ENCODE data around the gene NINJ2. TPM values are rescaled to one million over a fixed set of nuclear protein-coding genes. Genes with fewer than 3 reads are reported as not detected.

Gene NINJ2
- total RNA-seq, 1 experiment from 2014 or later = 0.24 TPM

GRCh38 chr12:622416-622815 is 40.8 kb downstream of the NINJ2 start:
- Mint-ChIP-seq H3K36me3 (ENCODE audit: insufficient read depth in 1 of 3, low read depth in 3 of 3) (no peaks in the 10 kb centered on the region), H3K4me1 (peaks cover 22 to 26% of the 10 kb centered on the region in 2 experiments), H3K9me3 (no peaks in the 10 kb centered on the region; a peak in 1 of 5 replicates), H3K4me3 (no peak overlapping the region), H3K27me3 (ENCODE audit: low read depth) (peaks cover 30% of the 10 kb centered on the region), H3K27ac (no peak overlapping the region)
- no peaks in the 10 kb centered on the region; the same call in 1 of the 2 replicates for H3K27me3 ChIP-seq (ENCODE audit: insufficient read depth, low read length)
- no peaks in the 10 kb centered on the region for H4K20me1 ChIP-seq (ENCODE audit: control insufficient read depth, insufficient read depth, insufficient read length)
- H3K23me2 ChIP-seq (ENCODE audit: insufficient read length, low read depth, low read length, poor library complexity, severe bottlenecking) = no peaks in the 10 kb centered on the region
- no peaks in the 10 kb centered on the region for H3K9me3 ChIP-seq (ENCODE audit: control insufficient read depth, low read depth, low read length)
- no peak for DNase-seq
- no peak overlapping the region for H3K9ac ChIP-seq (ENCODE audit: extremely low read depth, insufficient read length, low read length)
- no peak overlapping the region for H4K5ac ChIP-seq (ENCODE audit: insufficient read length, low read depth, low read length)
- no CpG with 5 or more reads among the region's 3 CpGs for WGBS (ENCODE audit: extremely low coverage, insufficient read length, low lambda C conversion rate)
- TF ChIP-seq CTCF (conservative IDR thresholded peaks at IDR 0.05) = no peak
- H3K4me2 ChIP-seq (ENCODE audit: insufficient read depth, insufficient read length, low read length) = no peak overlapping the region
- no peak overlapping the region for H2AK5ac ChIP-seq (ENCODE audit: insufficient read length, low read length)
- H2BK5ac ChIP-seq (ENCODE audit: insufficient read length, low read length) = no peak overlapping the region
- no peak overlapping the region for H4K91ac ChIP-seq (ENCODE audit: insufficient read length, low read depth, low read length)
- H3K4me1 ChIP-seq (ENCODE audit: insufficient read depth, low read length) = peaks cover 5% of the 10 kb centered on the region; the same call in 1 of the 2 replicates
- no peak overlapping the region for H3K23ac ChIP-seq (ENCODE audit: insufficient read length, low read depth, low read length)
- no peak overlapping the region for H3K56ac ChIP-seq (ENCODE audit: insufficient read length, low read depth, low read length)
- no peak overlapping the region for H2BK15ac ChIP-seq (ENCODE audit: low read depth, low read length)
- no peak overlapping the region for H3K18ac ChIP-seq (ENCODE audit: insufficient read length, low read depth, low read length)
- H3T11ph ChIP-seq (ENCODE audit: low read length) = no peak overlapping the region
- H2BK20ac ChIP-seq (ENCODE audit: low read depth, low read length, poor library complexity, severe bottlenecking) = no peak overlapping the region
- no peak overlapping the region for H2AFZ ChIP-seq (ENCODE audit: low read length)
- H3K27ac ChIP-seq (ENCODE audit: insufficient read length, low read depth, low read length) = no peak overlapping the region
- no peak overlapping the region for H2BK120ac ChIP-seq (ENCODE audit: low read depth, low read length, poor library complexity, severe bottlenecking)
- H3K79me1 ChIP-seq (ENCODE audit: insufficient read depth, low read depth, low read length, poor library complexity, severe bottlenecking) = no peaks in the 10 kb centered on the region
- no peak overlapping the region for H4K8ac ChIP-seq (replicated peaks; ENCODE audit: insufficient read length, low read depth, low read length)
- no peaks in the 10 kb centered on the region for H3K79me2 ChIP-seq (ENCODE audit: insufficient read depth, low read length)
- H2BK12ac ChIP-seq (ENCODE audit: insufficient read length, low read depth, low read length) = no peak overlapping the region
- H3K4ac ChIP-seq (ENCODE audit: low read depth, low read length) = no peak overlapping the region
- H3K14ac ChIP-seq (ENCODE audit: insufficient read depth, low read length) = no peak overlapping the region

All from H9 (cell line).